Measurements from ENCODE around the gene FLT3LG. TPM values are rescaled to one million over a fixed set of nuclear protein-coding genes. Genes with fewer than 3 reads are reported as not detected.

The FLT3LG gene
- total and polyA plus RNA-seq, 4 donors, result 1.2 to 5.2 (median 4.5) TPM

- DNase-seq (ENCODE audit: low read depth in 4 of 6, low spot score in 6 of 6), result no peak
- H3K27ac ChIP-seq (ENCODE audit: low read depth, low read length), result peak overlapping the region; percentile 89
- no peaks in the 10 kb centered on the region for H3K27me3 ChIP-seq (ENCODE audit: control insufficient read depth, insufficient read depth, low read length)
- WGBS (ENCODE audit: insufficient coverage), result 52% methylated on average over 16 of the region's 23 CpGs
- H3K4me1 ChIP-seq (ENCODE audit: control insufficient read depth, insufficient read depth, low read length), result peaks cover 33% of the 10 kb centered on the region
- H3K4me3 ChIP-seq (ENCODE audit: low read depth, low read length), result peak overlapping the region; percentile 100
- H3K36me3 ChIP-seq (ENCODE audit: control insufficient read depth, insufficient read depth, low read length), result peaks cover 26% of the 10 kb centered on the region
- H3K9me3 ChIP-seq (ENCODE audit: control insufficient read depth, insufficient read depth, low read length), result no peaks in the 10 kb centered on the region
Observed at GRCh38 chr19:49486710-49487276, 12.8 kb downstream of the FLT3LG start.

- Histone ChIP-seq H3K27me3 (ENCODE audit: control insufficient read depth, insufficient read depth, low read length) (no peaks in the 10 kb centered on the region), H3K27ac (ENCODE audit: low read depth, low read length) (peak within 1 kb of the TSS; percentile 92), H3K36me3 (ENCODE audit: control insufficient read depth, insufficient read depth, low read length) (peaks cover 33% of the 10 kb centered on the region), H3K9me3 (ENCODE audit: control insufficient read depth, insufficient read depth, low read length) (no peaks in the 10 kb centered on the region), H3K4me1 (ENCODE audit: control insufficient read depth, insufficient read depth, low read length) (peaks cover 33% of the 10 kb centered on the region), H3K4me3 (ENCODE audit: low read depth, low read length) (peak within 1 kb of the TSS; percentile 100)
- 0% methylated on average over 57 of the region's 57 CpGs for WGBS (ENCODE audit: insufficient coverage)
- peak; percentile 99 to 100 (median 100) for DNase-seq (ENCODE audit: low read depth in 4 of 6, low spot score in 6 of 6)
Observed at GRCh38 chr19:49487277-49488045, 13.4 kb downstream of the FLT3LG start, which contains the start of gene RPL13A. Gene RPL13A, plus strand, starts transcription at chr19:49487608. Its CDS starts 22 bp downstream, at chr19:49487630.

- 1% methylated on average over 25 of the region's 26 CpGs for WGBS (ENCODE audit: insufficient coverage)
- Histone ChIP-seq H3K9me3 (ENCODE audit: control insufficient read depth, insufficient read depth, low read length) (no peaks in the 10 kb centered on the region), H3K36me3 (ENCODE audit: control insufficient read depth, insufficient read depth, low read length) (peaks cover 35% of the 10 kb centered on the region), H3K27me3 (ENCODE audit: control insufficient read depth, insufficient read depth, low read length) (no peaks in the 10 kb centered on the region), H3K4me3 (ENCODE audit: low read depth, low read length) (peak overlapping the region; percentile 100), H3K4me1 (ENCODE audit: control insufficient read depth, insufficient read depth, low read length) (peaks cover 33% of the 10 kb centered on the region), H3K27ac (ENCODE audit: low read depth, low read length) (peak overlapping the region; percentile 92)
- DNase-seq (ENCODE audit: low read depth in 4 of 6, low spot score in 6 of 6), result peak in 1 of 6 donors; percentile 26
Observed at GRCh38 chr19:49488046-49488862, 14.2 kb downstream of the FLT3LG start.

GRCh38 chr19:49488863-49489537 lies 15.0 kb downstream of the FLT3LG start:
- Histone ChIP-seq H3K4me1 (ENCODE audit: control insufficient read depth, insufficient read depth, low read length) (peaks cover 33% of the 10 kb centered on the region), H3K4me3 (ENCODE audit: low read depth, low read length) (peak overlapping the region; percentile 100), H3K36me3 (ENCODE audit: control insufficient read depth, insufficient read depth, low read length) (peaks cover 37% of the 10 kb centered on the region), H3K27ac (ENCODE audit: low read depth, low read length) (no peak overlapping the region), H3K27me3 (ENCODE audit: control insufficient read depth, insufficient read depth, low read length) (no peaks in the 10 kb centered on the region), H3K9me3 (ENCODE audit: control insufficient read depth, insufficient read depth, low read length) (no peaks in the 10 kb centered on the region)
- WGBS (ENCODE audit: insufficient coverage), result 16% methylated on average over 5 of the region's 15 CpGs
- DNase-seq (ENCODE audit: low read depth in 4 of 6, low spot score in 6 of 6), result no peak

GRCh38 chr19:49489601-49490167 lies 15.7 kb downstream of the FLT3LG start:
- Histone ChIP-seq H3K27me3 (ENCODE audit: control insufficient read depth, insufficient read depth, low read length) (no peaks in the 10 kb centered on the region), H3K4me3 (ENCODE audit: low read depth, low read length) (peak overlapping the region; percentile 100), H3K27ac (ENCODE audit: low read depth, low read length) (no peak overlapping the region), H3K36me3 (ENCODE audit: control insufficient read depth, insufficient read depth, low read length) (peaks cover 37% of the 10 kb centered on the region), H3K4me1 (ENCODE audit: control insufficient read depth, insufficient read depth, low read length) (peaks cover 33% of the 10 kb centered on the region), H3K9me3 (ENCODE audit: control insufficient read depth, insufficient read depth, low read length) (no peaks in the 10 kb centered on the region)
- 83% methylated on average over 13 of the region's 15 CpGs for WGBS (ENCODE audit: insufficient coverage)
- DNase-seq (ENCODE audit: low read depth in 4 of 6, low spot score in 6 of 6), result no peak

GRCh38 chr19:49490287-49491029 lies 16.4 kb downstream of the FLT3LG start:
- DNase-seq (ENCODE audit: low read depth in 4 of 6, low spot score in 6 of 6), result no peak
- no peaks in the 10 kb centered on the region for H3K27me3 ChIP-seq (ENCODE audit: control insufficient read depth, insufficient read depth, low read length)
- 92% methylated on average over 15 of the region's 27 CpGs for whole genome bisulfite sequencing (ENCODE audit: insufficient coverage)
- peaks cover 35% of the 10 kb centered on the region for H3K4me1 ChIP-seq (ENCODE audit: control insufficient read depth, insufficient read depth, low read length)
- no peak overlapping the region for H3K27ac ChIP-seq (ENCODE audit: low read depth, low read length)
- H3K4me3 ChIP-seq (ENCODE audit: low read depth, low read length), result no peak overlapping the region
- H3K9me3 ChIP-seq (ENCODE audit: control insufficient read depth, insufficient read depth, low read length), result no peaks in the 10 kb centered on the region
- peaks cover 37% of the 10 kb centered on the region for H3K36me3 ChIP-seq (ENCODE audit: control insufficient read depth, insufficient read depth, low read length)

GRCh38 chr19:49491030-49491803 lies 17.2 kb downstream of the FLT3LG start:
- no peak overlapping the region for H3K4me3 ChIP-seq (ENCODE audit: low read depth, low read length)
- DNase-seq (ENCODE audit: low read depth in 4 of 6, low spot score in 6 of 6), result no peak
- peaks cover 37% of the 10 kb centered on the region for H3K36me3 ChIP-seq (ENCODE audit: control insufficient read depth, insufficient read depth, low read length)
- no peaks in the 10 kb centered on the region for H3K27me3 ChIP-seq (ENCODE audit: control insufficient read depth, insufficient read depth, low read length)
- no peaks in the 10 kb centered on the region for H3K9me3 ChIP-seq (ENCODE audit: control insufficient read depth, insufficient read depth, low read length)
- H3K4me1 ChIP-seq (ENCODE audit: control insufficient read depth, insufficient read depth, low read length), result peaks cover 38% of the 10 kb centered on the region
- 92% methylated on average over 12 of the region's 17 CpGs for WGBS (ENCODE audit: insufficient coverage)
- H3K27ac ChIP-seq (ENCODE audit: low read depth, low read length), result no peak overlapping the region

- no peaks in the 10 kb centered on the region for H3K27me3 ChIP-seq (ENCODE audit: control insufficient read depth, insufficient read depth, low read length)
- peaks cover 37% of the 10 kb centered on the region for H3K36me3 ChIP-seq (ENCODE audit: control insufficient read depth, insufficient read depth, low read length)
- peaks cover 32% of the 10 kb centered on the region for H3K4me1 ChIP-seq (ENCODE audit: control insufficient read depth, insufficient read depth, low read length)
- H3K4me3 ChIP-seq (ENCODE audit: low read depth, low read length), result no peak overlapping the region
- H3K9me3 ChIP-seq (ENCODE audit: control insufficient read depth, insufficient read depth, low read length), result no peaks in the 10 kb centered on the region
- no peak overlapping the region for H3K27ac ChIP-seq (ENCODE audit: low read depth, low read length)
- no peak for DNase-seq (ENCODE audit: low read depth in 4 of 6, low spot score in 6 of 6)
- 90% methylated on average over 5 of the region's 7 CpGs for WGBS (ENCODE audit: insufficient coverage)
Observed at GRCh38 chr19:49491804-49492572, 18.0 kb downstream of the FLT3LG start.
